HepG2 (cell line): ENCODE measurements around the gene ALDH3B2. TPM values are rescaled to one million over a fixed set of nuclear protein-coding genes. Genes with fewer than 3 reads are reported as not detected.

Source experiments
- ATAC-seq: fragments of 200-7000 bp; cut with Tn5 transposase; 3 replicates; pipeline ENCODE4 v1.9.1; 2020; ENCODE audit warnings: mild to moderate bottlenecking, moderate library complexity
- BruUV-seq: library from RNA; stranded (reverse); fragments of 400-500 nt; replicated peaks from 2 replicates; lab custom pipeline; 2021; lab: Mats Ljungman, UMichigan
- CTCF ChIA-PET: fragments of 300-600 bp; formaldehyde crosslinking; extraction: SDS; loops from one replicate; lab custom pipeline; 2021; ENCODE audit warnings: low total read pairs, inconsistent platforms, low intra/inter-chr PET ratio; lab: Yijun Ruan, JAX
- POLR2A ChIA-PET: fragments of 350-600 bp; sonication (Branson Sonifier 250); formaldehyde crosslinking; loops from one replicate; lab custom pipeline; 2020; ENCODE audit warnings: antibody characterized with exemption, inconsistent platforms; lab: Yijun Ruan, JAX
- DNase-seq: peaks from one replicate; pipeline ENCODE4 v3.0.0-alpha.2; 2015; ENCODE audit warnings: low spot score
- FAIRE-seq: peaks from 3 replicates; lab custom pipeline; 2011; peaks lifted over from hg19 to GRCh38; lab: Jason Lieb, UNC
- H2AFZ ChIP-seq: one replicate; pipeline ENCODE4 v1.6.1; 2011; ENCODE audit warnings: low read length, inconsistent platforms
- H3K27ac ChIP-seq: fragments of 300-600 bp; 3 replicates; pipeline ENCODE4 v1.8.0; 2011; ENCODE audit warnings: mixed run types, mild to moderate bottlenecking, mixed read lengths, low read length, inconsistent platforms; ENCODE audit not compliant: insufficient read depth; ENCODE audit errors: extremely low read length
- H3K27me3 ChIP-seq, 2 experiments: fragments of 200-600 bp in 1 of 2; 2 replicates in 1 of 2; 3 replicates in 1 of 2; pipeline versions ENCODE4 v1.6.0 to v1.8.0; 2011; ENCODE audit warnings: low read length in 2 of 2, mild to moderate bottlenecking in 2 of 2, moderate library complexity in 2 of 2, inconsistent platforms in 1 of 2; ENCODE audit not compliant: insufficient read depth in 2 of 2, control insufficient read depth in 1 of 2
- H3K36me3 ChIP-seq, 2 experiments: fragments of 200-600 bp in 1 of 2; replicated peaks in 1 of 2; 2 replicates in 1 of 2; 3 replicates in 1 of 2; pipeline versions ENCODE4 v1.5.1 to v1.8.0; 2011; ENCODE audit warnings: low read length in 2 of 2, inconsistent platforms in 1 of 2; ENCODE audit not compliant: insufficient read depth in 2 of 2, control insufficient read depth in 1 of 2
- H3K4me1 ChIP-seq: 2 replicates; pipeline ENCODE4 v1.5.1; 2012; ENCODE audit warnings: low read length, inconsistent platforms; ENCODE audit not compliant: insufficient read depth
- H3K4me2 ChIP-seq: 2 replicates; pipeline ENCODE4 v1.6.0; 2011; ENCODE audit warnings: low read depth, low read length, inconsistent platforms
- H3K4me3 ChIP-seq, 3 experiments: fragments of 200-600 bp in 1 of 3; sonication (generic), shearing (Covaris generic) in 1 of 3; replicated peaks in 1 of 3; 2 replicates each; pipeline ENCODE4 v1.5.1; 2011 to 2016; ENCODE audit warnings: low read length in 3 of 3, inconsistent platforms in 2 of 3, low read depth in 2 of 3, mild to moderate bottlenecking in 2 of 3, control low read depth in 1 of 3, mixed read lengths in 1 of 3; ENCODE audit not compliant: insufficient read depth in 1 of 3
- H3K79me2 ChIP-seq: one replicate; pipeline ENCODE4 v1.6.1; 2011; ENCODE audit warnings: low read length, inconsistent platforms; ENCODE audit not compliant: insufficient read depth
- H3K9ac ChIP-seq: 2 replicates; pipeline ENCODE4 v1.6.0; 2011; ENCODE audit warnings: mild to moderate bottlenecking, low read depth, low read length, inconsistent platforms; ENCODE audit not compliant: insufficient read depth
- H3K9me3 ChIP-seq: 2 replicates; pipeline ENCODE4 v1.5.1; 2012; ENCODE audit warnings: mild to moderate bottlenecking, low read length
- H4K20me1 ChIP-seq: 2 replicates; pipeline ENCODE4 v1.6.0; 2011; ENCODE audit warnings: inconsistent platforms, mild to moderate bottlenecking, low read length, moderate library complexity; ENCODE audit not compliant: insufficient read depth
- PLRG1 ChIP-seq: fragments of 450-650 bp; conservative IDR thresholded peaks from 2 replicates; pipeline ENCODE4 v1.6.1; 2016
- ZNF747 ChIP-seq: sonication (generic); formaldehyde crosslinking; IDR thresholded peaks from 2 replicates; pipeline ENCODE4 v1.8.1; 2023; ENCODE audit warnings: missing genetic modification reagents, mild to moderate bottlenecking, borderline replicate concordance
- WGBS: methylation state at CpG from one replicate; pipeline ENCODE4 v1.1.6; 2017; ENCODE audit warnings: low lambda C conversion rate; 5-methylcytosine and 5-hydroxymethylcytosine counted together
- in situ Hi-C: cut with HindIII; loops from 2 replicates; pipeline ENCODE4 v1.10.0; 2017; ENCODE audit warnings: low pct_unique_long_range_greater_than_20kb; ENCODE audit not compliant: extremely low pct_ligation_motif_present
- intact Hi-C: fragments of 100-400 bp; cut with micrococcal nuclease; formaldehyde crosslinking; loops from one replicate; pipeline ENCODE4 v1.10.0; 2022; ENCODE audit not compliant: unreplicated experiment
- polyA plus RNA-seq, 8 experiments: library from polyadenylated mRNA; depleted of rRNA in 3 of 8; stranded (reverse) in 7 of 8; unstranded in 1 of 8; fragments of >200 nt; fragmentation: Illumina TruSeq in 4 of 8; extraction: Trizol in 4 of 8; gene quantifications; 2 replicates each; pipeline versions ENCODE4 v1.2.1 to v1.2.3, GENCODE V29; 2011 to 2016; ENCODE audit warnings: low read depth in 4 of 8, missing spikeins in 1 of 8, mixed read lengths in 1 of 8; ENCODE audit not compliant: insufficient read depth in 1 of 8
- total RNA-seq, 5 experiments: library from RNA; depleted of rRNA; stranded (reverse); fragments of >200 nt; fragmentation: Illumina TruSeq; extraction: Trizol; gene quantifications; 2 replicates each; pipeline ENCODE4 v1.2.3, GENCODE V29; 2016; ENCODE audit warnings: low read depth in 1 of 5
- TF ChIP-seq, protein P1 (sequence below): sonication (generic); formaldehyde crosslinking; IDR thresholded peaks from 2 replicates; pipeline ENCODE4 v1.4.0; 2020; ENCODE audit warnings: low read depth, missing genetic modification reagents
- TF ChIP-seq, protein P2 (sequence below): sonication (generic); formaldehyde crosslinking; IDR thresholded peaks from 2 replicates; pipeline ENCODE4 v1.5.0; 2020; ENCODE audit warnings: mild to moderate bottlenecking, missing genetic modification reagents, borderline replicate concordance
- TF ChIP-seq, protein P3 (sequence below): sonication (generic); formaldehyde crosslinking; IDR thresholded peaks from 2 replicates; pipeline ENCODE4 v1.4.0; 2020; ENCODE audit warnings: missing genetic modification reagents
- TF ChIP-seq, protein P4 (sequence below): IDR thresholded peaks from 2 replicates; pipeline ENCODE4 v1.6.1; 2016; ENCODE audit warnings: low read depth

Gene ALDH3B2
- total and polyA plus RNA-seq, 2 of the 13 experiments (the other 11 are each of a cell fraction or from before 2014, with no cell fraction given): not detected

DNA sequence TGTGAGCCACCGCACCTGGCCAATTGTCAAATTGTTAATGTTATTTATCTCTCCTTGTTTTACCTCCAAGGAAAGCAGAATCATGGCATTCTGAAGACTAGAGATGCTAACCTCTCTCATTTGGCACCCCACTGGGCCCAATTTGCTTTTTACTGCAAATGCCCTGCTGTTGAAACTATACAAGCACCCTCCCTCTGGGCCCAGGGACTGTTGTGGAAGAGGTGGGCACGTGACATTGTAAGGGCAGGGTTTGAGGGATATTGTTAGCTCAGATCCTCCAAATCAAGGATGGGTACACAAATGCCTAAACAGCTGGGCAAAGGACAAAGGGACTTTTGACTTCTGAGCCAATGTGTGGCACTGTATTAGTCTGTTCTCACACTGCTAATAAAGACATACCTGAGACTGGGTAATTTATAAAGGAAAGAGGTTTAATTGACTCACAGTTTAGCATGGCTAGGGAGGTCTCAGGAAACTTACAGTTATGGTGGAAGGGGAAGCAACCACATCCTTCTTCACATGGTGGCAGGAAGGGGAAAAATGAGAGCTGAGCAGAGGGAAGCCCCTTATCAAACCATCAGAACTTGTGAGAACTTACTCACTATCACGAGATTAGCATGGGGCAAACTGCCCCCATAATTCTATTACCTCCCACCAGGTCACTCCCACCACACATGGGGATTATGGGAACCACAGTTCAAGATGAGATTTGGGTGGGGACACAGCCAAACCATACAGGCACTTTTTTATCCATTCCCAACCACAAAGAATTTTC, 6.5 kb upstream of the ALDH3B2 start:
- ChIA-PET POLR2A (no interaction called here), CTCF (no interaction called here)
- BruUV-seq: no TSS peak
- H3K9me3 ChIP-seq: no peaks in the 10 kb centered on the region
- 33% methylated on average over 3 of the region's 3 CpGs for WGBS
- H4K20me1 ChIP-seq: no peaks in the 10 kb centered on the region
- no peak overlapping the region for H3K4me2 ChIP-seq
- no peaks in the 10 kb centered on the region for H3K4me1 ChIP-seq
- FAIRE-seq (no peak), ATAC-seq (no peak), DNase-seq (no peak)
- H3K27me3 ChIP-seq: peaks cover under 1 to 1% of the 10 kb centered on the region in 2 experiments; a peak in 1 of 5 replicates
- no peaks in the 10 kb centered on the region for H3K36me3 ChIP-seq
- no peak overlapping the region for H3K9ac ChIP-seq
- no peak overlapping the region for H3K4me3 ChIP-seq
- H3K79me2 ChIP-seq: no peaks in the 10 kb centered on the region
- H3K27ac ChIP-seq: no peak overlapping the region
- intact Hi-C loops (no loop called here), in situ Hi-C loops (no loop called here)
- H2AFZ ChIP-seq: no peak overlapping the region
- TF ChIP-seq, protein P1, sequence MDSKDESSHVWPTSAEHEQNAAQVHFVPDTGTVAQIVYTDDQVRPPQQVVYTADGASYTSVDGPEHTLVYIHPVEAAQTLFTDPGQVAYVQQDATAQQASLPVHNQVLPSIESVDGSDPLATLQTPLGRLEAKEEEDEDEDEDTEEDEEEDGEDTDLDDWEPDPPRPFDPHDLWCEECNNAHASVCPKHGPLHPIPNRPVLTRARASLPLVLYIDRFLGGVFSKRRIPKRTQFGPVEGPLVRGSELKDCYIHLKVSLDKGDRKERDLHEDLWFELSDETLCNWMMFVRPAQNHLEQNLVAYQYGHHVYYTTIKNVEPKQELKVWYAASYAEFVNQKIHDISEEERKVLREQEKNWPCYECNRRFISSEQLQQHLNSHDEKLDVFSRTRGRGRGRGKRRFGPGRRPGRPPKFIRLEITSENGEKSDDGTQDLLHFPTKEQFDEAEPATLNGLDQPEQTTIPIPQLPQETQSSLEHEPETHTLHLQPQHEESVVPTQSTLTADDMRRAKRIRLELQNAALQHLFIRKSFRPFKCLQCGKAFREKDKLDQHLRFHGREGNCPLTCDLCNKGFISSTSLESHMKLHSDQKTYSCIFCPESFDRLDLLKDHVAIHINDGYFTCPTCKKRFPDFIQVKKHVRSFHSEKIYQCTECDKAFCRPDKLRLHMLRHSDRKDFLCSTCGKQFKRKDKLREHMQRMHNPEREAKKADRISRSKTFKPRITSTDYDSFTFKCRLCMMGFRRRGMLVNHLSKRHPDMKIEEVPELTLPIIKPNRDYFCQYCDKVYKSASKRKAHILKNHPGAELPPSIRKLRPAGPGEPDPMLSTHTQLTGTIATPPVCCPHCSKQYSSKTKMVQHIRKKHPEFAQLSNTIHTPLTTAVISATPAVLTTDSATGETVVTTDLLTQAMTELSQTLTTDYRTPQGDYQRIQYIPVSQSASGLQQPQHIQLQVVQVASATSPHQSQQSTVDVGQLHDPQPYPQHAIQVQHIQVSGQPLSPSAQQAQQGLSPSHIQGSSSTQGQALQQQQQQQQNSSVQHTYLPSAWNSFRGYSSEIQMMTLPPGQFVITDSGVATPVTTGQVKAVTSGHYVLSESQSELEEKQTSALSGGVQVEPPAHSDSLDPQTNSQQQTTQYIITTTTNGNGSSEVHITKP (CRISPR knock-in tag): no peak
- TF ChIP-seq, protein P2, sequence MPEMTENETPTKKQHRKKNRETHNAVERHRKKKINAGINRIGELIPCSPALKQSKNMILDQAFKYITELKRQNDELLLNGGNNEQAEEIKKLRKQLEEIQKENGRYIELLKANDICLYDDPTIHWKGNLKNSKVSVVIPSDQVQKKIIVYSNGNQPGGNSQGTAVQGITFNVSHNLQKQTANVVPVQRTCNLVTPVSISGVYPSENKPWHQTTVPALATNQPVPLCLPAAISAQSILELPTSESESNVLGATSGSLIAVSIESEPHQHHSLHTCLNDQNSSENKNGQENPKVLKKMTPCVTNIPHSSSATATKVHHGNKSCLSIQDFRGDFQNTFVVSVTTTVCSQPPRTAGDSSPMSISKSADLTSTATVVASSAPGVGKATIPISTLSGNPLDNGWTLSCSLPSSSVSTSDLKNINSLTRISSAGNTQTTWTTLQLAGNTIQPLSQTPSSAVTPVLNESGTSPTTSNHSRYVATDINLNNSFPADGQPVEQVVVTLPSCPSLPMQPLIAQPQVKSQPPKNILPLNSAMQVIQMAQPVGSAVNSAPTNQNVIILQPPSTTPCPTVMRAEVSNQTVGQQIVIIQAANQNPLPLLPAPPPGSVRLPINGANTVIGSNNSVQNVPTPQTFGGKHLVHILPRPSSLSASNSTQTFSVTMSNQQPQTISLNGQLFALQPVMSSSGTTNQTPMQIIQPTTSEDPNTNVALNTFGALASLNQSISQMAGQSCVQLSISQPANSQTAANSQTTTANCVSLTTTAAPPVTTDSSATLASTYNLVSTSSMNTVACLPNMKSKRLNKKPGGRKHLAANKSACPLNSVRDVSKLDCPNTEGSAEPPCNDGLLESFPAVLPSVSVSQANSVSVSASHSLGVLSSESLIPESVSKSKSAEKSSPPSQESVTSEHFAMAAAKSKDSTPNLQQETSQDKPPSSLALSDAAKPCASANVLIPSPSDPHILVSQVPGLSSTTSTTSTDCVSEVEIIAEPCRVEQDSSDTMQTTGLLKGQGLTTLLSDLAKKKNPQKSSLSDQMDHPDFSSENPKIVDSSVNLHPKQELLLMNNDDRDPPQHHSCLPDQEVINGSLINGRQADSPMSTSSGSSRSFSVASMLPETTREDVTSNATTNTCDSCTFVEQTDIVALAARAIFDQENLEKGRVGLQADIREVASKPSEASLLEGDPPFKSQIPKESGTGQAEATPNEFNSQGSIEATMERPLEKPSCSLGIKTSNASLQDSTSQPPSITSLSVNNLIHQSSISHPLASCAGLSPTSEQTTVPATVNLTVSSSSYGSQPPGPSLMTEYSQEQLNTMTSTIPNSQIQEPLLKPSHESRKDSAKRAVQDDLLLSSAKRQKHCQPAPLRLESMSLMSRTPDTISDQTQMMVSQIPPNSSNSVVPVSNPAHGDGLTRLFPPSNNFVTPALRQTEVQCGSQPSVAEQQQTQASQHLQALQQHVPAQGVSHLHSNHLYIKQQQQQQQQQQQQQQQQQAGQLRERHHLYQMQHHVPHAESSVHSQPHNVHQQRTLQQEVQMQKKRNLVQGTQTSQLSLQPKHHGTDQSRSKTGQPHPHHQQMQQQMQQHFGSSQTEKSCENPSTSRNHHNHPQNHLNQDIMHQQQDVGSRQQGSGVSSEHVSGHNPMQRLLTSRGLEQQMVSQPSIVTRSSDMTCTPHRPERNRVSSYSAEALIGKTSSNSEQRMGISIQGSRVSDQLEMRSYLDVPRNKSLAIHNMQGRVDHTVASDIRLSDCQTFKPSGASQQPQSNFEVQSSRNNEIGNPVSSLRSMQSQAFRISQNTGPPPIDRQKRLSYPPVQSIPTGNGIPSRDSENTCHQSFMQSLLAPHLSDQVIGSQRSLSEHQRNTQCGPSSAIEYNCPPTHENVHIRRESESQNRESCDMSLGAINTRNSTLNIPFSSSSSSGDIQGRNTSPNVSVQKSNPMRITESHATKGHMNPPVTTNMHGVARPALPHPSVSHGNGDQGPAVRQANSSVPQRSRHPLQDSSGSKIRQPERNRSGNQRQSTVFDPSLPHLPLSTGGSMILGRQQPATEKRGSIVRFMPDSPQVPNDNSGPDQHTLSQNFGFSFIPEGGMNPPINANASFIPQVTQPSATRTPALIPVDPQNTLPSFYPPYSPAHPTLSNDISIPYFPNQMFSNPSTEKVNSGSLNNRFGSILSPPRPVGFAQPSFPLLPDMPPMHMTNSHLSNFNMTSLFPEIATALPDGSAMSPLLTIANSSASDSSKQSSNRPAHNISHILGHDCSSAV: no peak
- TF ChIP-seq, protein P3, sequence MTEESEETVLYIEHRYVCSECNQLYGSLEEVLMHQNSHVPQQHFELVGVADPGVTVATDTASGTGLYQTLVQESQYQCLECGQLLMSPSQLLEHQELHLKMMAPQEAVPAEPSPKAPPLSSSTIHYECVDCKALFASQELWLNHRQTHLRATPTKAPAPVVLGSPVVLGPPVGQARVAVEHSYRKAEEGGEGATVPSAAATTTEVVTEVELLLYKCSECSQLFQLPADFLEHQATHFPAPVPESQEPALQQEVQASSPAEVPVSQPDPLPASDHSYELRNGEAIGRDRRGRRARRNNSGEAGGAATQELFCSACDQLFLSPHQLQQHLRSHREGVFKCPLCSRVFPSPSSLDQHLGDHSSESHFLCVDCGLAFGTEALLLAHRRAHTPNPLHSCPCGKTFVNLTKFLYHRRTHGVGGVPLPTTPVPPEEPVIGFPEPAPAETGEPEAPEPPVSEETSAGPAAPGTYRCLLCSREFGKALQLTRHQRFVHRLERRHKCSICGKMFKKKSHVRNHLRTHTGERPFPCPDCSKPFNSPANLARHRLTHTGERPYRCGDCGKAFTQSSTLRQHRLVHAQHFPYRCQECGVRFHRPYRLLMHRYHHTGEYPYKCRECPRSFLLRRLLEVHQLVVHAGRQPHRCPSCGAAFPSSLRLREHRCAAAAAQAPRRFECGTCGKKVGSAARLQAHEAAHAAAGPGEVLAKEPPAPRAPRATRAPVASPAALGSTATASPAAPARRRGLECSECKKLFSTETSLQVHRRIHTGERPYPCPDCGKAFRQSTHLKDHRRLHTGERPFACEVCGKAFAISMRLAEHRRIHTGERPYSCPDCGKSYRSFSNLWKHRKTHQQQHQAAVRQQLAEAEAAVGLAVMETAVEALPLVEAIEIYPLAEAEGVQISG (CRISPR knock-in tag): no peak
- TF ChIP-seq ZNF747 (no peak), PLRG1 (no peak)
- TF ChIP-seq, protein P4, sequence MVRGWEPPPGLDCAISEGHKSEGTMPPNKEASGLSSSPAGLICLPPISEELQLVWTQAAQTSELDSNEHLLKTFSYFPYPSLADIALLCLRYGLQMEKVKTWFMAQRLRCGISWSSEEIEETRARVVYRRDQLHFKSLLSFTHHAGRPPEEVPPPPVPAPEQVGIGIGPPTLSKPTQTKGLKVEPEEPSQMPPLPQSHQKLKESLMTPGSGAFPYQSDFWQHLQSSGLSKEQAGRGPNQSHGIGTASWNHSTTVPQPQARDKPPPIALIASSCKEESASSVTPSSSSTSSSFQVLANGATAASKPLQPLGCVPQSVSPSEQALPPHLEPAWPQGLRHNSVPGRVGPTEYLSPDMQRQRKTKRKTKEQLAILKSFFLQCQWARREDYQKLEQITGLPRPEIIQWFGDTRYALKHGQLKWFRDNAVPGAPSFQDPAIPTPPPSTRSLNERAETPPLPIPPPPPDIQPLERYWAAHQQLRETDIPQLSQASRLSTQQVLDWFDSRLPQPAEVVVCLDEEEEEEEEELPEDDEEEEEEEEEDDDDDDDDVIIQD: no peak
